DOHH2 (cell line): Measurements from ENCODE around the gene GP9.

Experiments used
- EZH2phosphoT487 ChIP-seq: fragments of 200-600 bp; sonication (generic); IDR thresholded peaks from 2 replicates; pipeline ENCODE4 v1.6.1; 2017; ENCODE audit warnings: borderline replicate concordance, mild to moderate bottlenecking, antibody characterized with exemption, low read length, moderate library complexity, mixed read lengths
- TF ChIP-seq, protein P1 (sequence below): fragments of 200-600 bp; sonication (generic); IDR thresholded peaks from one replicate; pipeline ENCODE4 v1.5.1; 2014; ENCODE audit warnings: antibody characterized with exemption, mild to moderate bottlenecking, low read depth, low read length; ENCODE audit not compliant: poor library complexity, severe bottlenecking

DNA sequence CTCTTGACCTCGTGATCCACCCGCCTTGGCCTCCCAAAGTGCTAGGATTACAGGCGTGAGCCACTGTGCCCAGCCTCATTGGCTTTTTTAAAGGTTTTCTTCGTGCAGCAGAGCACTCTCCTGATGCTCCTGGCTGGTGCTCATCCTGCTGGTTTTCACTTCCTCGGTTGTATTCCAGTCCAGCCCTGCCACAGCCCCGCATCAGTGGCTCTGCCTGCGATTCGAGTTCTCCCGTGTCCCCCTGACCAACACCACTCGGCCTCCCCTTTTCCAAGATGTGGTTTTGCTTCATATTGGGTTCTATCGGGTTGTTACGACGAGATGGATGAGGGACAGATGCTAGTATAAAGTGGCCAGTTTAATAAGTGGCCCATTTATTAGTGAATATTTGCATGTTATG lies 31.7 kb upstream of the GP9 start:
- TF ChIP-seq, protein P1, sequence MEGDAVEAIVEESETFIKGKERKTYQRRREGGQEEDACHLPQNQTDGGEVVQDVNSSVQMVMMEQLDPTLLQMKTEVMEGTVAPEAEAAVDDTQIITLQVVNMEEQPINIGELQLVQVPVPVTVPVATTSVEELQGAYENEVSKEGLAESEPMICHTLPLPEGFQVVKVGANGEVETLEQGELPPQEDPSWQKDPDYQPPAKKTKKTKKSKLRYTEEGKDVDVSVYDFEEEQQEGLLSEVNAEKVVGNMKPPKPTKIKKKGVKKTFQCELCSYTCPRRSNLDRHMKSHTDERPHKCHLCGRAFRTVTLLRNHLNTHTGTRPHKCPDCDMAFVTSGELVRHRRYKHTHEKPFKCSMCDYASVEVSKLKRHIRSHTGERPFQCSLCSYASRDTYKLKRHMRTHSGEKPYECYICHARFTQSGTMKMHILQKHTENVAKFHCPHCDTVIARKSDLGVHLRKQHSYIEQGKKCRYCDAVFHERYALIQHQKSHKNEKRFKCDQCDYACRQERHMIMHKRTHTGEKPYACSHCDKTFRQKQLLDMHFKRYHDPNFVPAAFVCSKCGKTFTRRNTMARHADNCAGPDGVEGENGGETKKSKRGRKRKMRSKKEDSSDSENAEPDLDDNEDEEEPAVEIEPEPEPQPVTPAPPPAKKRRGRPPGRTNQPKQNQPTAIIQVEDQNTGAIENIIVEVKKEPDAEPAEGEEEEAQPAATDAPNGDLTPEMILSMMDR = no peak
- TF ChIP-seq EZH2phosphoT487 = no peak
